ENCODE data around the gene DUSP2. TPM values are rescaled to one million over a fixed set of nuclear protein-coding genes. Genes with fewer than 3 reads are reported as not detected.

Gene DUSP2
- total and polyA plus RNA-seq, 2 experiments from 2014 or later, result 6.6 to 13.0 TPM

GRCh38 chr2:96135621-96136020 is 9.6 kb downstream of the DUSP2 start:
- TF ChIP-seq ZNF331 (CRISPR knock-in tag; IDR thresholded peaks at IDR 0.05; ENCODE audit: low read depth), result no peak
- Mint-ChIP-seq H3K36me3 (ENCODE audit: low read depth) (no peaks in the 10 kb centered on the region), H3K27ac (no peak overlapping the region)

GRCh38 chr2:96135171-96135570 is 10.1 kb downstream of the DUSP2 start:
- Histone ChIP-seq H3K4me2 (no peak overlapping the region), H3K79me2 (replicated peaks; ENCODE audit: insufficient read depth) (no peaks in the 10 kb centered on the region), H3K9me2 (ENCODE audit: insufficient read depth) (no peaks in the 10 kb centered on the region), H3K27ac (ENCODE audit: low read depth) (no peak overlapping the region), H3K36me3 (ENCODE audit: insufficient read depth) (no peaks in the 10 kb centered on the region), H3F3A (replicated peaks; ENCODE audit: low read depth) (0 out of 2 replicates have a peak, but pooled peaks cover 4% of the 10 kb centered on the region), H4K20me1 (replicated peaks; ENCODE audit: insufficient read depth) (no peaks in the 10 kb centered on the region), H3K27me3 (ENCODE audit: insufficient read depth) (no peaks in the 10 kb centered on the region), H3K4me1 (ENCODE audit: insufficient read depth) (peaks cover 11% of the 10 kb centered on the region; the same call in 1 of the 2 replicates), H2AFZ (no peak overlapping the region), H3K4me3 (no peak overlapping the region)
- H3K36me3 Mint-ChIP-seq (ENCODE audit: low read depth), result no peaks in the 10 kb centered on the region
- H3K27me3 Mint-ChIP-seq (ENCODE audit: insufficient read depth, low read depth, poor library complexity), result peaks cover 8% of the 10 kb centered on the region
- no peak for ATAC-seq
- H3K4me3 Mint-ChIP-seq, result no peak overlapping the region
- DNase-seq (ENCODE audit: low spot score), result no peak
- no peaks in the 10 kb centered on the region for H3K9me3 Mint-ChIP-seq
- H3K27ac Mint-ChIP-seq, result no peak overlapping the region
- peaks cover 11% of the 10 kb centered on the region for H3K4me1 Mint-ChIP-seq
- no peak for TF ChIP-seq NANOG (IDR thresholded peaks at IDR 0.05; ENCODE audit: borderline replicate concordance)
- TF ChIP-seq ZNF462 (CRISPR knock-in tag; IDR thresholded peaks at IDR 0.05), result no peak
- no peak for TF ChIP-seq CTCF (conservative IDR thresholded peaks at IDR 0.05; ENCODE audit: low read depth in 2 of 2)
- TF ChIP-seq ETS1 (IDR thresholded peaks at IDR 0.05), result no peak
- TF ChIP-seq REST (IDR thresholded peaks at IDR 0.05; ENCODE audit: unreplicated experiment), result no peak
- no peak for TF ChIP-seq EZH2phosphoT487 (IDR thresholded peaks at IDR 0.05; ENCODE audit: unreplicated experiment)
- TF ChIP-seq STAT1 (IDR thresholded peaks at IDR 0.05; ENCODE audit: unreplicated experiment), result no peak
- no peak for TF ChIP-seq POLR2AphosphoS5 (IDR thresholded peaks at IDR 0.05; ENCODE audit: low read depth)

More at GRCh38 chr2:96135621-96136020, 9.6 kb downstream of the DUSP2 start:
- Histone ChIP-seq H3K9me2 (ENCODE audit: insufficient read depth) (no peaks in the 10 kb centered on the region), H2AFZ (no peak overlapping the region), H3K4me1 (ENCODE audit: insufficient read depth) (peaks cover 11% of the 10 kb centered on the region; the same call in 1 of the 2 replicates), H3K27me3 (ENCODE audit: insufficient read depth) (no peaks in the 10 kb centered on the region), H3K36me3 (ENCODE audit: insufficient read depth) (no peaks in the 10 kb centered on the region), H4K20me1 (replicated peaks; ENCODE audit: insufficient read depth) (no peaks in the 10 kb centered on the region), H3K27ac (ENCODE audit: low read depth) (no peak overlapping the region), H3K4me3 (no peak overlapping the region), H3F3A (replicated peaks; ENCODE audit: low read depth) (0 out of 2 replicates have a peak, but pooled peaks cover 4% of the 10 kb centered on the region), H3K4me2 (no peak overlapping the region), H3K79me2 (replicated peaks; ENCODE audit: insufficient read depth) (no peaks in the 10 kb centered on the region)
- DNase-seq (ENCODE audit: low spot score) (no peak), ATAC-seq (no peak)
- peaks cover 8% of the 10 kb centered on the region for H3K27me3 Mint-ChIP-seq (ENCODE audit: insufficient read depth, low read depth, poor library complexity)
- H3K9me3 Mint-ChIP-seq, result no peaks in the 10 kb centered on the region
- H3K4me3 Mint-ChIP-seq, result no peak overlapping the region
- peaks cover 11% of the 10 kb centered on the region for H3K4me1 Mint-ChIP-seq

All from GM23338 (cell line).